VCaP (cell line): ENCODE results near the gene AK9.

Source experiments
- H3K27ac ChIP-seq: fragments of 450-650 bp; 2 replicates; pipeline ENCODE4 v1.5.1; 2017
- TF ChIP-seq, protein P1 (sequence below): fragments of 450-650 bp; conservative IDR thresholded peaks from 2 replicates; pipeline ENCODE4 v1.5.1; 2017; ENCODE audit warnings: mild to moderate bottlenecking, moderate library complexity

AK9 gene

GRCh38 chr6:109625199-109625598, 65.8 kb downstream of the AK9 start:
- TF ChIP-seq, protein P1, sequence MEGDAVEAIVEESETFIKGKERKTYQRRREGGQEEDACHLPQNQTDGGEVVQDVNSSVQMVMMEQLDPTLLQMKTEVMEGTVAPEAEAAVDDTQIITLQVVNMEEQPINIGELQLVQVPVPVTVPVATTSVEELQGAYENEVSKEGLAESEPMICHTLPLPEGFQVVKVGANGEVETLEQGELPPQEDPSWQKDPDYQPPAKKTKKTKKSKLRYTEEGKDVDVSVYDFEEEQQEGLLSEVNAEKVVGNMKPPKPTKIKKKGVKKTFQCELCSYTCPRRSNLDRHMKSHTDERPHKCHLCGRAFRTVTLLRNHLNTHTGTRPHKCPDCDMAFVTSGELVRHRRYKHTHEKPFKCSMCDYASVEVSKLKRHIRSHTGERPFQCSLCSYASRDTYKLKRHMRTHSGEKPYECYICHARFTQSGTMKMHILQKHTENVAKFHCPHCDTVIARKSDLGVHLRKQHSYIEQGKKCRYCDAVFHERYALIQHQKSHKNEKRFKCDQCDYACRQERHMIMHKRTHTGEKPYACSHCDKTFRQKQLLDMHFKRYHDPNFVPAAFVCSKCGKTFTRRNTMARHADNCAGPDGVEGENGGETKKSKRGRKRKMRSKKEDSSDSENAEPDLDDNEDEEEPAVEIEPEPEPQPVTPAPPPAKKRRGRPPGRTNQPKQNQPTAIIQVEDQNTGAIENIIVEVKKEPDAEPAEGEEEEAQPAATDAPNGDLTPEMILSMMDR: no peak
- no peak overlapping the region for H3K27ac ChIP-seq

- TF ChIP-seq, protein P1: no peak
- no peak overlapping the region for H3K27ac ChIP-seq
These were observed 67.7 kb downstream of the AK9 start for GRCh38 chr6:109623288-109623687.

DNA sequence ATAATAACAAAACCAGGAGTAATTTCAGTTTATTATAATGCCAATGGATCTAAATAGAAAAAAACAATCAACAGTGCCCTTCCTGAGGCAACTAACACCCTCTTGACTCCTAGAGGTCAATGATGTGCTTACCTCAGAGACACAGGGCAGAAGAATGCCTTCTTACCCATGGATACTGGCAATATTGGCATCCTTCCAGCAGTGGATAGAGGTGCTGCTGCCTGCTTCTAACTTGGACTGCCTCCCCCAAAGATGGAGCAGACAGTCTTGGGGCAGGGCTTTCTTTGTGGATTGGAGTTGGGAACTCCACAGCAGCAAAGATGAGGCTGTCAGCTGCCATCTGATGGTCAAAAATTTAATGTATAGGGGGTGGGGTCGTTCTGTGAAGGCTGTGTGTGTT, 78.7 kb downstream of the AK9 start:
- TF ChIP-seq, protein P1: no peak
- H3K27ac ChIP-seq: no peak overlapping the region

- TF ChIP-seq, protein P1: no peak
These were observed 79.5 kb downstream of the AK9 start for GRCh38 chr6:109611502-109611901.

DNA sequence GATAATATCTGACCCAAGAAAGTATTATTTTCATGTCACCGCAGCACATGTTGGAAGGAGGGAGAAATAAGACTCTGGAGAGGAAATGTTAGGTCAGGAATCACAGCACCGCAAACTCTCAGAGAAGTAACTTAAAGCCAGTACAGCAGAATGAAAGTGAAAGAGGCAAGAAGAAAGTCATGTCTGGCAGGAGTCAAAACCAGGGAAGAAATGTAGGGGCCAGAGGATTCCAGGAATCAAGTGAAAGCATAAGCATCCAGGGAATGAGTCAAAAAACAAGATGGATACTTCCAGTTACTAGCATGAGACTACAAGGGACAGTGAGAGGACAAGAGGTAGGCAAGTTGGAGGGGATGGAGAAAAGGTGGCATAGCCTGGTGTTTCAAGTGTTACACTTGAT, 80.4 kb downstream of the AK9 start:
- H3K27ac ChIP-seq: no peak overlapping the region
- TF ChIP-seq, protein P1: no peak

More at GRCh38 chr6:109611502-109611901, 79.5 kb downstream of the AK9 start:
- no peak overlapping the region for H3K27ac ChIP-seq

GRCh38 chr6:109609737-109610136, 81.3 kb downstream of the AK9 start:
- TF ChIP-seq, protein P1: no peak
- H3K27ac ChIP-seq: no peak overlapping the region

- no peak overlapping the region for H3K27ac ChIP-seq
- TF ChIP-seq, protein P1: no peak
These were observed 84.6 kb downstream of the AK9 start for GRCh38 chr6:109606359-109606758.

GRCh38 chr6:109595998-109596397, 95.0 kb downstream of the AK9 start:
- TF ChIP-seq, protein P1: peak; percentile 73
- H3K27ac ChIP-seq: no peak overlapping the region
